Cardiac fibroblast (primary cell): ENCODE measurements around the gene CENPM.

Source experiments
- DNase-seq, 2 donors: peaks; one replicate each; pipeline versions ENCODE4 v3.0.0 to v3.0.0-alpha.2; 2010; ENCODE audit warnings: low read depth in 2 of 2
- H3K4me3 ChIP-seq, 2 donors: replicated peaks in 1 of 2; 1 replicate in 1 of 2; 2 replicates in 1 of 2; pipeline ENCODE4 v1.5.1; 2011; ENCODE audit warnings: low read depth in 2 of 2, low read length in 2 of 2, mild to moderate bottlenecking in 2 of 2, moderate library complexity in 1 of 2
- TF ChIP-seq, protein P1 (sequence below): IDR thresholded peaks from one replicate; pipeline ENCODE4 v1.5.1; 2011; ENCODE audit warnings: low read depth, mild to moderate bottlenecking, low read length, inconsistent platforms

Gene CENPM

DNA sequence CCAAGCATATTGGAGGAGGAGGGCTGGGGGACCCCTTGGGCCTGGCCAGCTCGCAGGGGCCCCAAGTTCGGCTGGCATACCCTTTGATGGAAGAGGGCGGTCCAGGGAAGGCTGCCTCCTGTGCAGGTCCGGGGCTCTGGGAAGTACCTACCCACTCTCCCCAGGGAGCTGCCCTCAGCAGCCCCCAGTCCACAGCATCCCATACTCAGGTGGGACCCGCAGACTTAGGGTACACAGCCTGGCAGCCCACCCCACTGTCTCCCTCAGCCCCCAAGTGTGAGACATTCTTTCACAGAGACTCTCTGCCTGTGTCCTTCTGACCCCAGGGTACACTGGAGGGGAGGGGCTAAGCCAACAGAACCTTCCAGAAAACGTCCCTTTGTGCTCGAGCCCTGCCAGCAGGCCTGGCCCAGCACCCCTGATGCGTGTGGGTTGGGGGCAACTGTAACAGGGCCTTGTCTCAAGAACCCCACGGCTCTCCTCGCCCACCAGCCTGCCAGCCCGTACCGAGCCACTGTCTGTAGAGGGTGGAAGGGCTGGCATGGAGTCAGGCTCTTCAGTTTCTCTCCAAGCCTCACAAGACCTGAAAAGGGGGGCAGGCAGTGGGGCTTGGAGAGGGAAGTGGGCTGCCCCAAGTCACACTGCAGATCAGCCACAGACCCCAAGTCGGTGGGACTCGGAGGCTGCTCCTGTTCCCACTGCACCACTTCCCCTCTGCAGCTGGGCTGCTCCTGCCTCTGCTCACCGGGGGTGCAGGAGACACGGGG, 13.4 kb downstream of the CENPM start:
- TF ChIP-seq, protein P1, sequence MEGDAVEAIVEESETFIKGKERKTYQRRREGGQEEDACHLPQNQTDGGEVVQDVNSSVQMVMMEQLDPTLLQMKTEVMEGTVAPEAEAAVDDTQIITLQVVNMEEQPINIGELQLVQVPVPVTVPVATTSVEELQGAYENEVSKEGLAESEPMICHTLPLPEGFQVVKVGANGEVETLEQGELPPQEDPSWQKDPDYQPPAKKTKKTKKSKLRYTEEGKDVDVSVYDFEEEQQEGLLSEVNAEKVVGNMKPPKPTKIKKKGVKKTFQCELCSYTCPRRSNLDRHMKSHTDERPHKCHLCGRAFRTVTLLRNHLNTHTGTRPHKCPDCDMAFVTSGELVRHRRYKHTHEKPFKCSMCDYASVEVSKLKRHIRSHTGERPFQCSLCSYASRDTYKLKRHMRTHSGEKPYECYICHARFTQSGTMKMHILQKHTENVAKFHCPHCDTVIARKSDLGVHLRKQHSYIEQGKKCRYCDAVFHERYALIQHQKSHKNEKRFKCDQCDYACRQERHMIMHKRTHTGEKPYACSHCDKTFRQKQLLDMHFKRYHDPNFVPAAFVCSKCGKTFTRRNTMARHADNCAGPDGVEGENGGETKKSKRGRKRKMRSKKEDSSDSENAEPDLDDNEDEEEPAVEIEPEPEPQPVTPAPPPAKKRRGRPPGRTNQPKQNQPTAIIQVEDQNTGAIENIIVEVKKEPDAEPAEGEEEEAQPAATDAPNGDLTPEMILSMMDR, result no peak
- no peak for DNase-seq
- H3K4me3 ChIP-seq, result no peak overlapping the region

DNA sequence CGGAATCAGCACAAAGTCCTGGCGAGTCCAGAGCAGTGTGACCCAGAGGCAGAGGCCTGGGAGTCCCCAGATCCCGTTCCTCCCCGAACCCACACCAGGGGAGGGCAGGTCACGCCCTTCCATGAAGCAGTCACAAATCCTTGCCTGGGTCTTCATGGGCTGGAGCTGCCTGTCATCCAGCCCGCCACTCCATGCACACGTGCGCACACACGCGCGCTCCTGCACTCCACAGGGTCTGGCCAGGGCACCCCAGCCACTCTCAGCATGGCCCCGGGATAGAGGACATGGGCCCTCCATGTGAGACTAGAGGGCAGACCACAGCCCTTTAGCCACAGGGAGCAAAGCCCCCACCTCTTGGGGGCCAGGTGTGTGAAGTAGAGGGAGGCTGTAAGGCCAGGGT, 14.6 kb downstream of the CENPM start:
- TF ChIP-seq, protein P1, result no peak
- no peak for DNase-seq
- no peak overlapping the region for H3K4me3 ChIP-seq

DNA sequence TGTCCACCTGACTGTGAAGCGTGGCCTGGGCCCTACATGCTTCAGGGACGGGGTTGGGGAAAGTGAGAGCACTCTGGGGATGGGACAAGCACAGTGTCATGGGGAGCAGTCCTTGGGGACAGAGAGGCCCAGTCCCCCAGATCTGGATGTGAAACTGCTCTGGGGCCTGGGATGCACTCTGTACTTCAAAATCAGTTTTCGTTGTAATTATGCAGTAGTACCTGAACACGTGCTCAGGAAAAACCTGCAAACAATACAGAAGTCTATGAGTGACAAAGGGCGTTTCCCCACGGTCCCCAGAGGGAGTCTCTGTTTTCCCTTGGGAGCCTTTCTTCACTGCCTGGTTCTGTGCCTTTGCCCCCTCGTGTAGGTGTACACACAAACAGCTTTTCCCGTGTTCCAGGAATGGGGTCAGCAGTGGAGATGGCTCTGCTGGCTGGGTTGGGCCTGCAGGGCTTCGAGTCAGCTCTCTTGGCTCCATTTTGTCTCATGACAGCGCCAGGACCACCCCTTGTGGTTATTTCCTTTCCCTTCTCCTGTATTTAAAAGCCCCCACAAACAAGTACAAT, 15.2 kb downstream of the CENPM start:
- no peak for DNase-seq
- no peak overlapping the region for H3K4me3 ChIP-seq
- TF ChIP-seq, protein P1, result no peak

DNA sequence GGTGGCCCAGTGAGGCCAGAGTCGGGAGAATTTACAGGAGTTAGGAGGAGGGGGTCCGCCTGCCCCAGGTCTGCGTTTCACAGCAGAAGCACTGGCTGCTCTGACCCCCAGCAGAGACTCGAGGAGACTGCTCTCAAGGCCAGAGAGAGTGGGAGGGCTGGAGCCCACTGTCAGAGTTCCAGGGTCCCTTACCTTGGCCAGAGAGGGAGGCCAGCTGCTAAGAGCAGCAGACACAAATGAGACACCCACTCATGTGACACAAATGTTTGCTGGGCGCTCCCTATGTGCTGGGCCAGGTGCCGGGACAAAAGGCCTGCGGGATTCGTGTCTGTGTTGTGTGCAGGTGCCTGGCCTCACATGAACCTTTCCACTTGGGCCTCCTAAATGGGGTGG, 17.5 kb downstream of the CENPM start:
- TF ChIP-seq, protein P1, result no peak
- no peak overlapping the region for H3K4me3 ChIP-seq
- no peak for DNase-seq

DNA sequence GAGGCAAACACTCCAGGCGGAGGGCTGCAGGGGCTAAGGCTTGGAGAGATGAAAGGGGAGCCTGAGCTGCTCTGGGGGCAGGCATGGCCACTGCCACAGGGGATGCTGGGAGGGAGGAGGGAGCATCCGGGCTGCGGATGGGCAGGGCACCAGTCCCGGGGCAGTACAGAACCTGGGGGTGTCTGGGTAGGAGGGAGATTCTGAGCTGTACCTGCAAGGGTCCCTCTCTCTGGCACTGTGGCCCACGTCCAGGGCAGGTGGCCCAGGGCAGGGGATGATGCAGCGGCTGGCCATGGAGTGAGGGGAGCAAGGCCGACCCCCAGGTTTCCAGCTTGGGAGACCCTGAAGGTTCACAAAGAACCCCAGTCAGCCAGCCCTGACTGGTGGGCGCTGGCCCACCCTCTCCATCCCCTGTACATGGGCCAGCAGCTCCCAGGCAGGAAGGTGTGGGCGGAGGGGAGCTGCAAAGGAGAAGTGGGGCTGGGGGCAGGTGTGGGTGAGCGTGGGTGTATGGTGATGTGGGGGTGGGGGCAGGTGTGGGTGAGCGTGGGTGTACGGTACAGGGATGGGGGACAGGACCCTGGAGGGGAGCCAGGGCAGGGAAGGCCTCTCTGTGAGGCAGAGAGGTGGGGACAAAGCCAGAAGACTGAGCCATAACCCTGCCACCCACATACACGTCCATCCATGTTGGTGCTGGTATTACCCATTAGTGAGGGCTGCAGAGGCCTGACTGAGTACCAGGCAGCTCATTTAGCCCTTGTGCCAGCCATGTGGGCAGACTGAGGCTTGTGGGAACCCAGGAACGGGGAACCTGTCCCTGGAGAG, 18.1 kb downstream of the CENPM start:
- H3K4me3 ChIP-seq, result no peak overlapping the region
- TF ChIP-seq, protein P1, result no peak
- no peak for DNase-seq

DNA sequence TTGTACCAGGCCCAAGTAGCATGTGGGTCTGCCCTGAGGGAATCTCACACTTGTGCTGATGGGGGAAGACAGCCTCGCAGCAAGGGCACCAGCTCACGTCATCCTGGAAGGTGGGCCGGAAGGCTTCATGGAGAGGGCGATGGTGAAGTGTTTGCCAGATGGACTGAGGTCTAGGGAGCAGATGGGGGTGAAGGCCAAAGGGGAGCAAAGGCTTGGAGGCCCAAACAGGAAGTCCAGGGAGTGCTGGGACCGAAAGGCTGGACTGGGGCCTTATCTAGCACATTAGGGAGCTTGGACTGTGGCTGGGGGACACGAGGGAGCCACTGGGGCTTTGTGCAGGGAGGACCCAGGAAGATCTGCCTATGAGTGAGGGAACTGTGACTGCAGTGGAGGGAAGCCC, 19.1 kb downstream of the CENPM start:
- DNase-seq, result no peak
- TF ChIP-seq, protein P1, result no peak
- H3K4me3 ChIP-seq, result no peak overlapping the region
